NCI-H128 (cell line): Measurements from ENCODE around the gene CCNL2.

Source experiments
- DNase-seq: peaks from one replicate; lab custom pipeline; 2025; ENCODE audit not compliant: unreplicated experiment; lab: John Stamatoyannopoulos, UW

The CCNL2 gene

DNA sequence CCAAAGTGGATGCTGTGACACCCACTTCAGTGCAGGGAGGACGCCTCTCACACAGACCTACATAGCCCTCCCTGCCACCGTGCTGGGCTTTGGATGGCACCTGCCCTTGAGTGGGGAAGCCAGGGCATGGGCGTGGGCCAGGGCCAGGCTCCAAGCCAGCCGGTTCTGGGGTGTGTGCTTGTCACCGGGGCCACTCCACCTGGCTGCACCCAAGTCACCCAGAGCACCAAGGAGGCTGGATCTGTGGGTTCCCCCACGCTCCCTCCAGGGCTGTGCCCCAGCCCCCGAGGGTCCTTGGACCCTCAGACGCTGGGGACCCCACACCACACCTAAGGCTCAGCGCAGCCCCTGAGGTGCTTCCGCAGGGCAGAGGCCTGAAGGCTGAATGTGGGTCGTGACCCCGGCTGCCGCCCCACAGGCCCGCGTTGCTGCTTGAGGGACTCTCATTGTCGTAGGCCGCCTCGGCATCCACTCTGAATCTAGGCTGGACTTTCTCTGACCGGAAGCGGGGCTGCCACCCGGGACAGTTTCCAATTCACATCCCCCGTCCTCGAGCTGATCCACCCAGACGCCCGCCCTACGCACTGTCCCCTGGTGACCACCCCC lies 42.2 kb downstream of the CCNL2 start:
- DNase-seq, result no peak

DNA sequence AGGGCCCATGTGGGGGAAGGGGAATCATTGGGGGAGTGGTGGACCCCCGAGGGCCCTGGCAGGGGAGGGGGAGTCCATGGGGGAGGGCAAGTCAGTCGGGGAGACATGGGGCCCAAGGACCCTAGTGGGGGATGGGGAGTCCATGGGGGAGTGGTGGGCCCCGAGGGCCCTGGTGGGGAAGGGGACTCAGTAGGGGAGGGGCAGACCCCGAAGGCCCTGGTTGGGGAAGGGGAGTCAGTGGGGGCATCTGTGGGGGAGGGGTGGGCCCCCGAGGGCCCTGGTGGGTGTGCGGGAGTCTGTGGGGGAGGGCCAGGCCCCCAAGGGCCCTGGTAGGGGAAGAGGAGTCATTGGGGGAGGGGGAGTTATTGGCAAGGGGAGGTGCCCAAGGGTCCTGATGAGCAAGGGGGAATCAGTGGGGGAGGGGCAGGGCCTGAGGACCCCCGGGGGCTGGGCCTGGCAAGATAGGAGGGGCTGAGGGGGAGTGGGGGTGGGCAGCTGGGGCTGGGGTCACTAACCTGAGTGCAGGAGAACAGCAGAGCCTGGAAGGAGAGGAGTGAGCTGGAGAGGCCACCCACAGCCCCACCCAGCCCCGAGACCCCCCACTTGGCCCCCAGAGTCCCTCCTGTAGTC lies 42.9 kb downstream of the CCNL2 start:
- no peak for DNase-seq

DNA sequence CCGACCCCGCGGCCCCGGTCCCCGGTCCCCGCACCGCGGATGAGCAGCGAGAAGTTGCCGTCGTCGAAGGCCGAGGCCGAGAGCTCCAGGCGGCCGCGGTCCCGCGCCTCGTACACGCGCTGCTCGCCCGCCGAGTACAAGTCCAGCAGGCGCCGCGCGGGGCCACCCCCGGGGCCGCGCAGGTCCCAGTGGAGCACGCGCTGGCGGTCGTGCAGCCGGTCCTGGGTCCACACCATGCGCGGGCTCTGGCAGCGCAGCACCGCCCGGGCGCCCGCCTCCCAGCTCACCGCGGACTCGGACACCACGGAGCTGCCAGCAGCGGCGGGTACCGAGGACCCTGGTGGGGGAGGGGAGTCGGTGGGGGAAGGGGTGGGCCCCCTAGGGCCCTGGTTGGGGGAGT lies 43.7 kb downstream of the CCNL2 start:
- no peak for DNase-seq

DNA sequence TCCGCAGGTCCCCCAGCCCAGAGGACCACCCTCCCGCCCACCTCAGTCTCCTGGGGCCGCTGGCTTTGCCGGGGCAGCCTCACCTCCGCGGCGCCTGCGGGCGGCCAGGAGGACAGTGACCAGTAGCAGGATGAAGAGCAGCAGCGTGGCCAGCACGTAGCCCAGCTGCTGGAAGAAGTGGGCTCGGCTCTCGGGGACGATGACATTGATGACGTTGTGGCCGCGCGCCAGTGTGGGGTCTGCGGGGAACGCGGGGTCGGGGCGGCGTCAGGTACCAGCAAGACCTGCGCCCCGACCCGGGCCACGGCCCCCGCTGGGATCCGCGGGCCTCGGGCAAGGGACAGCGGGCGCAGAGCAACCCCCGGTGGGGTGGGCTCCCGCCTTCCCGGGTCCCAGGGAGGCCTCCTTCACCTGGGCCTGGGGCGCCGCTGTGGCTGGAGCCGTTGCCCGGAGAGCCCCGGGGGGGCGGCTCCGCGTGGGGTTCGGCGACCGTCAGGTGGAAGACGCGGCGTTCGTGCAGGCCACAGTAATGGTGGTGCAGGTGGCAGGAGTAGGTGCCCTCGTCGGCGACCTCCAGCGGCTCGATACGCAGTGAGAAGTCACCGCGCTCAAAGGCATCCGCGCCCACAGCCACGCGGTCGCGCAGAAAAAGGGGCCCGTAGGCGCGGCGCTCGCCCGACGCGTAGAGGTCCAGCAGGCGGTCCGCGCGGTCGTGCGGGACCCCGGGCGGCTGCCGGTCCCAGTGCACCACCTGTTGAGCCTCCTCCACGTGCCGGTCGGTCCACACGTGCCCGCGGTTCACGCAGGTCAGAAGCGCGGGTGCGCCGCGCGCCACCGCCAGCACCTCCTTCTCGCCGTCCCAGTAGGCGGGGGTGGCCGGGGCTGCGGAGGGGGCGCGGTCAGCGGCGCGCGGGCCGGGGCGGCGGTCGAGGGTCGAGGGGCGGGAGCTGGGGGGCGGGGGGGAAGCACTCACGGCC lies 44.6 kb downstream of the CCNL2 start:
- DNase-seq, result no peak

DNA sequence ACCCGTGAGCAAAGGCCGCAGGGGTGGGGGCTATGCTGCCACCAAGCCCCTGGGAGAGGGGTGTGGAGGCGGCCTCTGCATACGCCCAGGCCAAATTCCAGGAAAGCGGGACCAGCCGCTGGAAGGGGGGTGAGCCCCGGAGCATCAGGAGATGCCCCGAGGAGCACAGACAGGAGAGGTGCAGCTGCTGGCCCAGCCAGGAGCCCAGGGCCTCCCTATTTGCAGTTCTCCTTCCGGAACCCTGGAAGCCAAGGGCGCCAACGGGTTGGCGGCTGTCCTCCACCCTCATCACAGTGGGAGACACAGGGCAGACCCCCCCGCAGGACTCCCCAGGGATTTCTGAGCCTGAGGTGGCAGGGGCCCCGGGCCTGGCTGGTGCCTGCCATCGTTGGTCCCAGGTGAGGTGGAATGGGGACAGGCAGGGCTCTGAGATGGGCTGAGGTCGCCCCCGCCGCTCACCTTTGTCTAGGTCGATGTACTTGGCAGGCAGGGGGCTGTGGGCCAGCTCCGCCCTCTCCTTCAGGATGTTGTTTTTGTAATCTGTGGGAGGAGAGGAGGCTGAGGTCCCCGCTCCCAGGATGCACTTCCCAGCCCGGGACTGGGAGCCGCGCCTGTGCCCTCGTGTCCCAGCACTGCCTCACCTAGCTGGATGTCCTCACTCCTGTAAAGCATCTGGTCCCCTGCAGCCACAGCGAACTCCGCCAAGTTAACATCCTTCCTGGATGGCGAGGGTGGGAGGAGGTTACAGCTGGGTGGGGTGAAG lies 45.6 kb downstream of the CCNL2 start:
- DNase-seq, result no peak

DNA sequence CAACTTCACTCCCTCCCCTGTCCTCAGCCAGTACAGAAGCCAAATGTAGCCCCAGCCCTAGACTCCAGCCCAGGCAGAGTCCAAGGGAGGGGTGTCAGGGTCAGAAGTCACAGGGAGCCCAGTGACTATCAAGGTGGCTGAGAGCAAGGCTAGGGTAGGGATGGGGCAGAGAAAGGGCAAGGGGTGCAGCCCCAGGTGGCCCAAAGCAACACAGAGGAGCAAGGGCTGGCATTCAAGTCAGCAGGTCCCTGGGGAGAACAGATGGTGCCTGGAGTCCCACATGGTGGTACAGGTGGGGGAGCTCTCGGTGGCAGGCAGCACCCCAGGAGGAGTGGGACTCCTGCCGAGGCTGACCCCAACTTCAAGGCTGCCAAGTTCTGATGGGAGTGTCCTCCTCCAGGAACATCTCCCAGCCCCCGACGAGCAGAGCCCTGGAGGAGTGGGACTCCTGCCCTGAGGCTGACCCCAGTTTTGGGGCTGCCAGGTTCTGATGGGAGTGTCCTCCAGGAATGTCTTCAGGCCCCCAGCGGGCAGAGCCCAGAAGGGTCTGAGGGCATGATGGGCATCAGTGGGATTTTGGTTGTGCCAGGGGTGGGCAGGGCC lies 46.2 kb downstream of the CCNL2 start:
- DNase-seq, result no peak

DNA sequence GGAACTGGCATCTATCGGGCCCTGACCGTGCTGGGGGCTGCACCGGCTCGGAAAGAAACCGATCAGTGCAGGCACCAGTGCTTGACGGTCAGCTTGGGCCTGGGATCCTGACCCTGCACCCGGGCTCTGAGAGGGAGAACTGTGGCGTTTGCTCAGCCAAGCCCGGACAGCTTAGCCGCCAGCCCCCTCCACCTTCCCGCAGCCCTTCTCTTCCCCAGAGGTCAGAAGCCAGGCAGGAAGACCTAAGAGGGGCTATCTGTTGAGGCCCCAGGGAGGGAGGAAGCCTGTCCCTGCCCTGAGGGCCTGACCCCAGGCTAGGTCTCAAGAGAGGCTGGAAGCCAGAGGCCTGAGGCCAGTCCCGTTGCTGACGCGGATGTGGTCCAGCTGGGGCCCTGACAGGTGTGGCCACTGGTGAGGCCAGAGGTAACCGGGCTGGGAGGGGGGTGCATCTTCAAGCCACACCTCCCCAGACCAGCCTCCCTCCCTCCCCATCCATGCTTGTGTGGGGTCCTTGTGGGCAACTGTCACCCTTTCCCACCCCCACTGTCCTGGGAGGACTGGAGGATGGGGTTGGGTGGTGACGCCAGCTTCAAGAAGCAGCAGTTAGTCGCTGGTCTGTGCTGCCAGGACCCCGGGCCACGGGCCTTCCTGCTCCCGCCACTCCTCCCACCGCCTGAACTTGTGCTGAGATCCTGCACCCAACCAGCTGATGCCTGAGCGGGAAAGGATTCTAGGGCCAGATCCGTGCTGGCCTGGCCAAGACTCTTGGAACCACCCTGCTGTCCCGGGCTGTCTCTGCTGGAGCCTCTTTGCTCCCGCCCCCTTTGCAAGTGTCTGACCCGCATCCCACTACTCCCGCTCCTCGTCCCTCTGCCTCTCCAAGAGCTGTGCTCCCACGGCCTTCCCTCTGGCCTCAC lies 47.4 kb downstream of the CCNL2 start:
- DNase-seq, result no peak

DNA sequence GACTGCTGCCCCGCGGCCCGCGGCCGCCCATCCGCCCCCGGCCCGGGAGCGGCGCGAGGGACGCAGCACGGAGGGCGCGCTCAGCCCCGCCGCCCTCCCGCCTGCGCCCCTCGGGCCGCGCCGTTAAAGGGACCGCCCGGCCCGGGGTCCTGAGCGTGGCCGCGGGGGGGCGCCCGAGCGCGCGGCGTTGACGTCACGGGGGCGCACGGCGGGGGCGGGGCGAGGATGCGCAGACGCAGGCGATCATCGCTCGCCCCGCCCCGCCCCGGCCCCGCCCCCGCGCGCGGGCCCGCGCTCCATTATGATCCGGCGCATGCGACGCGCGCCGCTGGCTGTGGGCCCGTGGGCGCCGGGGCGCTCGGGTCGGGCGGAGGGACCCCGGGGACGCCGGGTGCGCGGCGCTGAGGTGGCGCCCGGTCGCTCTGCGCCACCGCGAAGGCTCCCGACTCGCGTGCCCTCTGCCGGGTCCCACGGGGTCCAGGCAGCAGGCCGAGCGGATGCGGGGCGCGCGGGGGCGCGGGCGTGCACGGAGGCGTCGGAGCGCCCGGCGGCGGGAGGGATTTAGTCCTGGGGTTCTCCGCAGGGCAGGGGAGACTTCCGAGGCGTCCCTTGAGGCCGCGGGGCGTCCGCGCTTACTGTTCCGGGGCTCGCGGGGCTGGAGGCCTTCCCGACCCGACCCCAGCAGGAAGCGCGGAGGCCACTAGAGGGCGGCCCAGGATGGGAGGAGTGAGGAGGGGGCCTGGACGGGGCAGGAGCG lies 49.7 kb downstream of the CCNL2 start, which contains the start of gene DVL1:
DVL1 (minus strand) TSS at position 163 of the 757 bp plus-strand sequence. CDS start 353 bp downstream, outside the sequence.
- DNase-seq, result peak; percentile 45

DNA sequence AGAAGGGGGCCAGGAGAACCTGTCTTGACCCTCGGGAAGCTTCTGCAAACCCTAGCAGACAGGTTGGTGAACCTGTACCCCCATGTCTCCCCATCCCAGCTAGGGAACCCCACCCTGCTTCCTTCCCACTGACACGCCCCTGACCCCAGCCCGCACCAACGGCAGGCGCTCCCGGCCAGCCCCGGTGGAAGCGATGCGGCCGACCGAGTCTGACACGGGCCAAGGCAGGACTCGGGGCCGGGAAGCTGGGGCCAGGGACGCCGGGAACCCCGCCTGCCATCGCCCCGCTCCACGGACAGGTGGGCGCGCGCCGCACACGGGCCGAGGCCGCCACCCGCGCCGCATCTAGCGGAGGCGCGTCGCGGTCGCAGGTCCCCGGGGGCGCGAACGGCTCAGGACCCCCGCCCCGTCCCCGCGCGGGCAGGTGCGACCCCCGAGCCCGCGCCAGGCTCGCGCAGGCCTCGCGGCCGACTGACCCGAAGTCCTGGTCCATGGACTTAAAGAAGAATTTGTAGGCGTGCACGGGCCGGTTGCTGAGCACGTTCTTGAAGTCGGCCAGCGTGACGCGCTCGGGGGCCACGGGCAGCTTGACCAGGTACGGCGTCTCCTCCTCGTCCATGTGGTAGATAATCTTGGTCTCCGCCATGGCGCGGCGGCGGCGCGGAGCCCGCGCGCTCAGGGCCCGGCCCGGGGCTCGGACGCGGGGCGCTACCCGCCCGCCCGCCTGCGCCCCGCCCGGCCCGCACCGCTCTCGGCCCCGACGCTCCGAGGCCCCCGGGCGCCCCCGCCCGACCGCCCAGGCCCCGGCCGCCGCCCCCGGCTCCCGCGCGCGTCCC lies 50.5 kb downstream of the CCNL2 start:
- DNase-seq, result no peak

DNA sequence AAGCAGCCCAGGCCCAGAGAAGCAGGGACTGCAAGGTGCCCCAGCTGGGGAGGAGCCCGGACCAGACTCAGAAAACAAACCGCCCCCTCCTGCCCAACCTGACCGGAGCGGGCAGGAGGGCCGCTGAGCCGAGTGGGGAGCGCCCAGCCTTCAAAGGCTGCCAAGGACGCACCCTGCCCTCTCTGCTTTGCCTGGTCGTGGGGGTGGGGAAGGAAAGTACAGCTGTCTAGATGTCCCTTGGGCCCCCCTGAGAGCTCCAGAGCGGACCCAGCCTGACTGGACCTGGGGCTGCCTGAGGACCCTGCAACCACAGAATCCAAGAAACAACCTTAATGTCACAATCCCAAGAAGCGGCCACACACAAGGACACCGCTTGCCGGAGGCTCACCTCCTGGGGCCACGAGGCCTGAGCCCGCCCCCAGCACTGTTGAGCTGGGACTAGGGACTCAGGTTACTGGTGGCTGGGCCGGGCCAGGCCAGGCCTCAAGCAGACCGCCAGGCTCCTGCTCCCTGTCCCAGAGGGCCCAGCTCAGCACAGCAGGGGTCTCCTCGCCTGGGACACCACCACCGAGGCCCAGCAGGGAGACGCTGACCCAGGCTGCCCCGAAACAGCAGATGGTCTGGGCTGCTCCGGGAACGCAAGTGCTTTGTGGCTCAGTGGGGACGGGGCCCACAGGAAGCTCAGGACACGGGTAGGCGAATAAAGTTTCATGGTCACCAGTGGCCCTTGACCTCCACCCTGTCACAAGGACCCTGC lies 51.3 kb downstream of the CCNL2 start:
- no peak for DNase-seq

DNA sequence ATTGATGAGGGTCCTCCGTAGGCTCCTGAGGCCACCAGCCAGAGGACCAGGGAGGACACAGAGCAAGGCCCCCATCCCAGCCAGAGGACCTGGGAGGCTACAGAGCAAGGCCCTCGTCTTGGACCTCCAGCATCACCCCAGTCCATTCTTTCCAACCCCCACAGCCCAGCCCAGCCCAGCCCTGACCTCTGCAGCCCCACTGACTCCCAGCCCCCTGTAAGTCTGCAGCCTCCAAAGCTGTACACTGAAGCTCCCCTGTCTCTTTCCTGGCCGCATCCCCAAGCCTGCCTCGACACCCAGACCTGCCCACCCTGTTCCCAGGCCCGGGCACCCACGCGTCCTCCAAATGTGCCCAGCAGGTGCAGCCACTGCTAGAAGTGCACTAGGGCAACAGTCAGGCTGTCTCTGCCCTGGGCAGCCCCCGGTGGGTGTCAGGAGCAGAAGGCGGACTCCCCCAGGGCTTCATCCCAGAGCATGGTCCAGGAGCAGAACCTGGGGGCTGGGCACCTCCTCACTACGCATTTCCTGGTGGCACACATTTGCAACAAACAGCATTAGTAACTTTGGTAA lies 52.0 kb downstream of the CCNL2 start:
- DNase-seq, result no peak

DNA sequence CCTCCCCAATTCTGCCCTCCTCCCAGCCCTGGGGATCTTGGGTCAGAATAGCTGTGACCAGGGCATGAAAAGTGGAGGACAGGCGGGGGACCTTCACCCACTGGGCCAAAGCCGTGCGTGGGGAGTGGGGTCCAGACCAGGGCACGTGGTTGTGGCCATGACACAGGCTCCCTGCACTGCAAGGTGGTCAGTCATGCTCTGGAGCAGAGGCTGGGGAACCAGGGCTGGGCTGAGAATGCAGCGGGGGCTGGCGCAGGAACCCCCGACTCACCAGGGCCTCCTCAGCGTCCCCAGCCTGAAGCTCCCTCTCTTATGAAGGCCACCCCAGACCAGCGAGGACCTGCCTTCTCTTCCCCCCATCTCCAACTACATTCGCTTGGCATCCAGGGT lies 52.6 kb downstream of the CCNL2 start:
- DNase-seq, result no peak

DNA sequence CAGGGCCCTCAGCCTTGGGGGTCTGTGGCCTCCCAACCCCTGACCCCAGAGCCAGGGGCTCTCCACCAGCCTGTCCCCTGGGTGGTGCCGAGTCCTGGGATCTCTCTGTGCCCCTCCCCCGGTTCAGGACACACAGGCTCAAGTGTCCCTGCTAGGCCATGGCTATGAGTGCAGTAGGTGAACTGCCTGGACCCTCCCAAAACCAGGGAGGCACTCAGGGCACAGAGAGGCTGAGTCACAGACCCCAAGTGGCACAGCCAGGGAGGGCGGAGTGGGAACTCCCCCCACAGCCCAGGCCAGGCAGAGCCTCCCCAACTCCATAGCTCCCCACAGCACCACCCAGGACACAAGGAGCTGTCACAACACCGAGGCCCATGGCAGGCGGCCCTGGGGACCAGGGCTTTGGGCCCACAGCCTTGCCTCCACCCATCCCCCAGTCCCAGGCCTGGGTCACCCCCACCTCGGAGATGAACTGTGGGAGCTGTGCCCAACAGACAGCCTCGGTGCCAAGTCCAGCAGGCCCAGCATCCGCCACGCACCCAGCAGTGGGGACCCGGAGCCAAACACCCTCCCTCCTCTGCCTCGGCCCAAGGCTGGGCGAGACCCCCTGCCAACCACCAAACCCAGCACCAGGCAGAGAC lies 53.2 kb downstream of the CCNL2 start:
- no peak for DNase-seq

DNA sequence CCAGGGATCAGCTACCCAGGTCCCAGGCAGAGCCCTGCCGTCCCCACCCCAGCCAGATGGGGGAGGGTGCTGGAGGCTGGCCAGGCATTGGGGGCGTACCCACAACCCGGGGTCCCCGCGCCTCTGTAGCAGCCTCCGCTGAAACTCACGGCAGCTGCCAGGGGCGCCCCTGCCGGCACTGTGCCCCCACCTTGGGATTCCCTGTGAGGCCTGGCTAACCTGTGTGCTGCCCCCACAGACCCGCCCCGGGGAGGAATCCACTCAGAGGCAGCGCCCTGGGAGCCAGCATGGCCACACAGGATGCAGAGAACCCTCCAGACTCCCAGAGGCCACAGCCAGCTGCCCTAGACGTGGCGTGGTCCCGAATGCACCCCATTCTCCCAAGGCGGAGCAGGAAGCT lies 53.8 kb downstream of the CCNL2 start:
- DNase-seq, result no peak

DNA sequence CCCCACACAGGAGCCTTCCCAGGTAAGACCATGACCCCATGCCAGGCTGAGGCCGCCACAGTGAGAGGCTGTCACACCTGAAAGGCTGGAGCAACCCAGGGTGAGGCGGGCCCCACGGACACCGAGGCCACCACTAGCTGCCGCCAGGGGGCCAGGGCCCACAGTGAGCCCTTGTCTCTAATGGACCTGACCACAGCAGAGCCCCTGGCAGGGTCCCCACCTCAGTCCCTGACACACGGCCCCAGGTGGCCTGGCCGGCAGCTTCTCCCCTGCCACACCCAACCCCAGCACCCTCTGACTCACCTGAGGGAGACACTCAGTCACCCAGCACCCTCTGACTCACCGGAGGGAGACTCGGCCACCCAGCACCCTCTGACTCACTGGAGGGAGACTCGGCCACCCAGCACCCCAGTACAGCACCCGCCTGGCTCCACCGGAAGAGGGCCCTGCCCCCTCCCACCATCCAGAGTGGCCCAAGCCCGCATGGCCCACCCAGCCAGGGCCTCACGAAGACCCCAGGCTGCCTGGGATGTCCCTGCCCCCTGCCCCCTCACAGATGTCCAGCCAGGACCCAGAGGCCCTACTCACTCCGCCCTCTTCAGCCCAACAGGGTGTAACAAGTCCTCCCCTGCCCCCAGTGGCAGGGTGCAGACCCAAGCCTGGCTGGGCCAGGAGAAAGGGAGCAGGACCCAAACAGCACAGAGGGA lies 54.3 kb downstream of the CCNL2 start:
- DNase-seq, result no peak
